ENCODE results near the gene ZSCAN16.
A peak's percentile ranks its signal among the peaks of the same experiment; 100 is the strongest.

The ZSCAN16 gene

GRCh38 chr6:28134015-28134414 is 9.6 kb downstream of the ZSCAN16 start:
- DNase-seq (ENCODE audit: low read depth) = no peak

- no peak for DNase-seq (ENCODE audit: low read depth)
These were observed 10.3 kb downstream of the ZSCAN16 start for GRCh38 chr6:28134716-28135115.

GRCh38 chr6:28135393-28135792 is 11.0 kb downstream of the ZSCAN16 start:
- no peak for DNase-seq (ENCODE audit: low read depth)

DNA sequence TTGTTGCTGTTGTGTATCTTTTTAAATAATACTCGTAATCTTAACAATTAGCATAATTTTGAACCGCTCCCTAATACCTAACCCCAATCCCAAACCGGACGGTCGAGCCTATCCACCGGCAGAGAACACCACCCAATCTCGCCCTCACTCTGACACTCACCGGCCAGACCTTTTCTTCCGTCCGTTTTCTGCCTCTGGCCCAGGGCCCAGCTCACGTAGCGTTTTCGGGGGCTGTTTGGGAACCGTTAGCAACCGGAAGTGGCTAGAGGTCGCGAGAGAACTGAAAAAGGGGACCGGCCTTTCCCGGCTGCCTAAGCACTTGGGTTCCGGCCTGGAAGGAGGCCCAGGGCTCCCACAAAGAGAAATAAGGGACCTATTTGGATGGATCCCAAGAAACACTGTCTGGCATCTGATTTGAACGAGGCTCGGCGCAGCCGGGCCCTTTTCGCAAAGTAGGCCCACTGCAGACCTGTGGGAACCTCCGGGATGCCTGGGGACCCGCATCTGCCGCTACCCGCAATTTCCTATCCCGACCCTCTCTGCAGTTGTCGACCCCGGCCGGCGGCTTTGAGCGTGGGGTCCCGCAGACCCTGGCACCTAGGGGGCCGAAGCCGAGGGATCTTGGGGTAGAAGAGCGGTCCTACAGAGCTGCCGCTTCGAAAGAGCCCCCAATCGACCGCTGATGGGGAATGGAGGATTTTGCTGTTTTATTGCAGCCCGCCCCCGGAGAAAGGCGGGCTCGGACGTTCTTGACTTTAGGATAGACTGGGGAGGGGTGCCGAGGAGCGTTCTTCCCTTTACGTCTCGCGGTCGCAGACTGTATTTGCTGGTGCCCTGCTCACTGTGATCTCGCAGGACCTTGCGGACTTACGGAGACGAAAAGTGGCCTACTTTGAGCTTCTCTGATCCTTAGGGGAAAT is 12.4 kb downstream of the ZSCAN16 start:
- peak; percentile 74 for DNase-seq (ENCODE audit: low read depth)

- no peak for DNase-seq (ENCODE audit: low read depth)
These were observed 13.1 kb downstream of the ZSCAN16 start for GRCh38 chr6:28137505-28137981.

- DNase-seq (ENCODE audit: low read depth) = no peak
These were observed 15.6 kb downstream of the ZSCAN16 start for GRCh38 chr6:28139860-28140543.

GRCh38 chr6:28140616-28141015 is 16.2 kb downstream of the ZSCAN16 start:
- DNase-seq (ENCODE audit: low read depth) = no peak

- peak; percentile 76 for DNase-seq (ENCODE audit: low read depth)
These were observed 17.3 kb downstream of the ZSCAN16 start, which contains the start of gene ZKSCAN8 for GRCh38 chr6:28141500-28142329. Gene ZKSCAN8, plus strand, starts transcription at chr6:28141883. Its CDS starts 6,525 bp downstream, at chr6:28148408.

GRCh38 chr6:28142446-28142845 is 18.0 kb downstream of the ZSCAN16 start:
- no peak for DNase-seq (ENCODE audit: low read depth)

DNA sequence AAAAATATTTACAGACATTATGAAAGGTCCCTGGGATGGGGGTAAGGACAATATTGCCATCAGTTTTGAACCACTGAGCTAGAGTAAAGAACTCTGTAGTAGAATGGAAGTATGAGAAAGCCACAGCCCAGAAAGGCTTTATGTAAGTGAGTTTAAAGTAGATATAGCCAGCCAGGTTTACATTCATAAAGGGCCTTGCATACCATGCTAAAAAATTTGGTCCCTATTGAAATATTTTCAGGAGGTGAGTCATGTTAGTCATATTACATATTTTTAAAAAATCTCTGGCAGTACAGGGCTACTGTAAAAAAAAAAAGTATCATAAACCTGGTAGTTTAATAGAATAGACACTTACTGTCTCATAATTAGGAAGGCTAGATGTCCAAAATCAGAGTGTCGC is 20.8 kb downstream of the ZSCAN16 start:
- DNase-seq (ENCODE audit: low read depth) = no peak

DNA sequence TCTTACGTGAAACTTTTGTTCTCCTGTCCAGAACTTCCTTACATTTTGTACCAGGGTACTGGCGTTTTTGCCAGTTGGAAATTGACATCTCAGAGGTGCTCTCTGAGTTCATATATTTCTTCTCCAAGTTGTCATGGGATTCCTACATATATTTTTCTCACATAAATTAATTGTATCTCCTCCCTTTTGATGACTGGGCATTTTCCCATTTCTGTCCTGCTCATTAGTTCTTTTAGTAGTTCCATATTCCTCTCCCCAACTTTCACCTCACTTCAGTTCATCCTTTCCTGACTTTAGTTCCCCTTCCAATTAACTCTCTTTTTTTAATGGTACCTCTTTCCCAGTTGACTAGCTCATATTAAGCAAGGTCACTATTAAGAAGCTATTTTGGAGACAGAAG is 28.1 kb downstream of the ZSCAN16 start:
- no peak for DNase-seq (ENCODE audit: low read depth)

DNA sequence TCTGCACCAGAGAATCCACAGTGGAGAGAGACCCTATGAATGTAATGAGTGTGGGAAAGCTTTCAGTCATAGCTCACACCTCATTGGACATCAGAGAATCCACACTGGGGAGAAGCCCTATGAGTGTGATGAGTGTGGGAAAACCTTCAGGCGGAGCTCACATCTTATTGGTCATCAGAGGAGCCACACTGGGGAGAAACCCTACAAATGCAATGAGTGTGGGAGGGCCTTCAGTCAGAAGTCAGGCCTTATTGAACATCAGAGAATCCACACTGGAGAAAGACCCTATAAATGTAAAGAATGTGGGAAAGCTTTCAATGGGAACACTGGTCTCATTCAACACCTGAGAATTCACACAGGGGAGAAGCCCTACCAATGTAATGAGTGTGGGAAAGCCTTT is 29.1 kb downstream of the ZSCAN16 start:
- no peak for DNase-seq (ENCODE audit: low read depth)

GRCh38 chr6:28154357-28154756 is 29.9 kb downstream of the ZSCAN16 start:
- no peak for DNase-seq (ENCODE audit: low read depth)

DNA sequence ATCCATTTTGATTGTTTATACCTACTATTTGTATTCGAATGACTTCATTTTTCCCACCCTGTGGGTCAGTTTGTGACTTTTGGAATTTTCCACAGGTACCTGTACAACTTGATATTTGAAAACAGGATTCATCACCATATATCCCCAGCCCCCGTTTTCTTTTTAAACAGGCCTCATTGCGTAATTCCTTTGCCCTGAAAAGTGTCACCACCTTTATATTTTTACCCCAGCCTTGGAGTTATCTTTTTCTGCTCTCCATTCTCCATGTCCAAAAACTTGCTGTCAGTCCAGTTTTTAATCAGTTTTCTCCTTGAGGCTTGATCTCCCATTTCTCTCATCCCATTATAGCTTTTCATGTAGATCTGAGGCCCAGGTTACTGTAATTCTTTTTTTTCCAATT is 33.9 kb downstream of the ZSCAN16 start:
- no peak for DNase-seq (ENCODE audit: low read depth)

- no peak for DNase-seq (ENCODE audit: low read depth)
These were observed 34.7 kb downstream of the ZSCAN16 start for GRCh38 chr6:28159029-28159607.

DNA sequence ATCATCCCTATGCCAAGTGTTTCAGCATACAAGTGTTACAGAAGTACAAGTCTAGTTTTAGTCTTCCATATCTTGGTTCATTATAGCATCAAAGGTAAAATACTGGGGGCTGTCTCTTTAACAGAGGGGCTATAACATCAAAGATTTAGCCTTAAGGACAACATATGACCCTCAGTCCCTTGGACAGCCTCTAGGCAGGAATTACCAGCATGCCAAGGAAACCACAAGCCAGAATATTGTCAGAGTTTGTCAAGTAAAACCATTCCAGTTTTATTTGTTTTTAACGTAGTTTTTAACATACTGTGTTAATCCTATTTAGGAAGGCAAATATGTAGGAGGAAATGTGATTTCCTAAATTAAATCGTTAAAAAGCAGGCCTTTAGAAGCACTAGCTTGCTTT is 35.8 kb downstream of the ZSCAN16 start:
- no peak for DNase-seq (ENCODE audit: low read depth)

DNA sequence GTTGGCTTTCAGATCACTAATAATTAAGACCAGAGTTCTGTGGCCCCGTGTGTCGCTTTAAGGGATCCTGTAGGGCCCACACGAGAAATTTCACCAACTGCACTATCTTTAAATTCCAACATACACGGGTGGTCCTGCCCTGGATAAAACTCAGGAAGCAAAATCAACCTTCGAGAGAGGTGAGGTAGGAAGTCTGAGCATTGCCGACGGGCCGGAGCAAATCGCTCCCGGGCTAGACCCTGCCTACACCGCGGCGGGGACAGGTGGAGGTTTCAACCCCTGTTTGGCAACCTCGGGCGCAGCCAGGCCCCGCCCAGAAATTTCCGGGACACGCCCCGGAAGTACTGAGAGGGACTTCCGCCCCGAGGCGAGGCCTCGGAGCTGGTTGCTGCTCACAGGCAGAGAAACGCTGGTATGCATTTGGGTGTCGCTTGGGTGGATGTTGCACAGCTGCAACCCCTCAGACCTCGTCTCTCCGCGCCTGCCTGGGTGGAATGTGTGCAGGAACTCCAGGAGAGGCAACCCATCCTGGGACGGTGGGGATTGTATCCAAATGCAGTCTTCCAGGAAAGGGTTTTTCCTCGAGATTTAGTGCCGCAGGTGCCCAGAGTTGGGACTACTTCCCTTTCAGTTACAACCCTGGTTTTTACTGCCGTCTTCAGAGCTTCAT is 37.1 kb downstream of the ZSCAN16 start:
- DNase-seq (ENCODE audit: low read depth) = peak; percentile 86

DNA sequence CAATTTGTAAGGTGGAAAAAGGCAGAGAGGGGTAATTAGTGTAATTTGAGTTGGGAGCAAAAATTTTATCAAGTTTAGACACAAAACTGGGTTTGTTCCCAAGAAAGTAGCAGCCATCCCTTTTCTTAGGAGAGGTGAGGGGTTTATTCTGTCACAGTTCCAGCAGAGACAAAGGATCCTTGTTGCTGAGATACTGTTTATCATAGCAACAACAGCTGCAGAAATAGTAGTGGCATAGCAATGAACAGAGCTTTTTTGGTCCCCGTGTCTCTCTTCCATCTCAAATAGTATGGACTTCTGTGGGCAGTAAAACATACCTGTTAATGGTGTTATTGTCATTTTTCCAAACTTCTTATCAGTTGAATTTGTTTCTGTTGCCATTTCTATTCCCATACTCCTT is 41.2 kb downstream of the ZSCAN16 start:
- no peak for DNase-seq (ENCODE audit: low read depth)

DNA sequence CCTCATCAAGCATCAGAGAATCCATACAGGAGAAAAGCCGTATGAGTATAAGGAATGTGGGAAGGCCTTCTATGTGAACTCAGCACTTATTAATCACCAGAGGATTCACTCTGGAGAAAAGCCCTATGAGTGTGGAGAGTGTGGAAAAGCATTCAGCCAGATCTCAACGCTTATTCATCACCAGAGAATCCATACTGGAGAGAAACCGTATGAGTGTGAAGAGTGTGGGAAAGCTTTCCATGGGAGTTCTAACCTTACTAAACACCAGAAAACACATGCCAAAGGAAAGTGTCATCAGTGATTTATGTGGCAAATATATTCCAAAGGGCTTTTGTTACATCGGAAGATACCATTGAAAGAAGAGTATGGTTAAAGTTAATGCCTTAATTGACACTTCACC is 42.7 kb downstream of the ZSCAN16 start:
- no peak for DNase-seq (ENCODE audit: low read depth)

DNA sequence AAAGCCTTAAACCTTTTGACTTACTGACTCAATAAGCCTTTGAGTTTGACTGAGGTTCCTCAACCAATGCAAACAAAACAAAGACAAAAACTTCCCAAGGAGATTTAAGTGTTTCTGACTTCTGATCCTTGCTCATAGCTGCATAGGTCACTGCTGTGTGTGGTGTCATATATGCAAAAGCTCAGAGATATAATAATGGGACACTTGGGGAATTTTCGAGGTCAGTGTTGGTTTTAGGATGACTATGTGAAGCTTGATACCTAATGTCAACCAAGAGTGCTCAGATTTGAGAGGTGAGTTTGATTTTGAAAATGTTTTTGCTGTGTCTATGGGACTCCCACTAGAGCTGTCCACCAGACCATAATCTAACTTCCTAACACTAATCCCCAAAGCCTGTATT is 43.5 kb downstream of the ZSCAN16 start:
- no peak for DNase-seq (ENCODE audit: low read depth)

- no peak for DNase-seq (ENCODE audit: low read depth)
These were observed 46.9 kb downstream of the ZSCAN16 start for GRCh38 chr6:28171271-28171670.
